Ishikawa (cell line): ENCODE measurements around the gene RASIP1.
A peak's percentile ranks its signal among the peaks of the same experiment; 100 is the strongest.

ENCODE experiments used
- CEBPB ChIP-seq: IDR thresholded peaks from 2 replicates; pipeline ENCODE4 v1.6.1; 2012
- CREB1 ChIP-seq: IDR thresholded peaks from 2 replicates; pipeline ENCODE4 v1.6.1; 2012; ENCODE audit warnings: low read depth
- EGR1 ChIP-seq: IDR thresholded peaks from 2 replicates; pipeline ENCODE4 v1.6.1; 2012
- EP300 ChIP-seq: IDR thresholded peaks from 2 replicates; pipeline ENCODE4 v1.6.1; 2012; ENCODE audit warnings: borderline replicate concordance
- FOXM1 ChIP-seq: IDR thresholded peaks from 2 replicates; pipeline ENCODE4 v1.6.1; 2012; ENCODE audit warnings: low read depth, borderline replicate concordance
- NFIC ChIP-seq: IDR thresholded peaks from 2 replicates; pipeline ENCODE4 v1.6.1; 2012
- RAD21 ChIP-seq: IDR thresholded peaks from 2 replicates; pipeline ENCODE4 v1.6.1; 2012; ENCODE audit warnings: low read depth
- TAF1 ChIP-seq: IDR thresholded peaks from 2 replicates; pipeline ENCODE4 v1.6.1; 2012; ENCODE audit warnings: low read depth, mild to moderate bottlenecking
- TCF12 ChIP-seq: IDR thresholded peaks from 2 replicates; pipeline ENCODE4 v1.6.1; 2012; ENCODE audit warnings: low read depth
- TEAD4 ChIP-seq: IDR thresholded peaks from 2 replicates; pipeline ENCODE4 v1.6.1; 2012
- YY1 ChIP-seq: IDR thresholded peaks from 2 replicates; pipeline ENCODE4 v1.6.1; 2012; ENCODE audit warnings: low read depth
- ZBTB7A ChIP-seq: IDR thresholded peaks from 2 replicates; pipeline ENCODE4 v1.6.1; 2012; ENCODE audit warnings: low read depth
- TF ChIP-seq, protein P1 (sequence below): IDR thresholded peaks from 2 replicates; pipeline ENCODE4 v1.6.1; 2012; ENCODE audit warnings: low read depth, mild to moderate bottlenecking
- TF ChIP-seq, protein P2 (sequence below): IDR thresholded peaks from 2 replicates; pipeline ENCODE4 v1.6.1; 2012
- TF ChIP-seq, protein P3 (sequence below): IDR thresholded peaks from 2 replicates; pipeline ENCODE4 v1.6.1; 2012

The RASIP1 gene

DNA sequence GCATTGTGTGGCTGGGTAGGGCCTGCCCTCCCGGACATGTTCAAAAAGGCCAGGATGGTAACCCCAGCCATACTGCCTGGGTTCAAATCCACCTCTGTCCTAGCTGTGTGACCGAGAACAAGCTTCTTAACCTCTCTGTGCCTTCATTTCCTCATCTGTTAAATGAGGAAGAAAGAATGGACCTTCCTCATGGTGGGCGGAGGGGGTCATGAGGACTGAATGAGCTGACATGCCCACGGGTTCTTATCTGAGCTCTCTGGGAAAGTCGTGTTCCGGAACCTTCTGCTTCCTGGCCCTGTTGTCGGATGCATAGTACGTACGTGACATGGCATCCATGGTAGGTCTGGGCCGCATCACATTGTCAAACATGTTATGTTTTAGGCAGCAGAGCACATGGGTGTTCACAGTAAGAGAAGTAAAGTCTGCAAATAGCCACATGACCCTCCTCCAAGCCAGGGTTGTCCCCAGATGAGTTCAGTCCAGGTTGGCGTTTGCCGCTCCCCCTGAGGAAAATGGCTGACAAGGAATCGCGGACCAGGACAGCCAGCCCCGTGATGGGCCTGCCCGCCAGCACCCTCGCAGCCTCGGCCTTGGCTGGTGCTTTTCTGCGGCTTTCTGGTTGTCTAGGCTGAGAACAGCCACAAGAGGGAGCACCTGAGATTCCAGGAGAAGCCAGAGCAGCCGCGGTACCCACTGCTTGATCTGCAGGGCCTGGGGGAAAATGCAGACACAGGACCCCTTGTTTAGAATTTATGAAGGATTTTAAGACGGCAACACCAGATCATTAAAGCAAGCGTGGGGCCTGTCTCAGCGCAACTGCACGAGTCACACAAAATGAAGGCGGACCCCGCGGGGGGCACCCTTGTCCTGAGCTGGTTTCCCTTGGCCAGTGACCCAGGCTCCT, 65.2 kb downstream of the RASIP1 start:
- TF ChIP-seq EGR1: no peak
- TF ChIP-seq RAD21: peak; percentile 78
- TF ChIP-seq, protein P1, sequence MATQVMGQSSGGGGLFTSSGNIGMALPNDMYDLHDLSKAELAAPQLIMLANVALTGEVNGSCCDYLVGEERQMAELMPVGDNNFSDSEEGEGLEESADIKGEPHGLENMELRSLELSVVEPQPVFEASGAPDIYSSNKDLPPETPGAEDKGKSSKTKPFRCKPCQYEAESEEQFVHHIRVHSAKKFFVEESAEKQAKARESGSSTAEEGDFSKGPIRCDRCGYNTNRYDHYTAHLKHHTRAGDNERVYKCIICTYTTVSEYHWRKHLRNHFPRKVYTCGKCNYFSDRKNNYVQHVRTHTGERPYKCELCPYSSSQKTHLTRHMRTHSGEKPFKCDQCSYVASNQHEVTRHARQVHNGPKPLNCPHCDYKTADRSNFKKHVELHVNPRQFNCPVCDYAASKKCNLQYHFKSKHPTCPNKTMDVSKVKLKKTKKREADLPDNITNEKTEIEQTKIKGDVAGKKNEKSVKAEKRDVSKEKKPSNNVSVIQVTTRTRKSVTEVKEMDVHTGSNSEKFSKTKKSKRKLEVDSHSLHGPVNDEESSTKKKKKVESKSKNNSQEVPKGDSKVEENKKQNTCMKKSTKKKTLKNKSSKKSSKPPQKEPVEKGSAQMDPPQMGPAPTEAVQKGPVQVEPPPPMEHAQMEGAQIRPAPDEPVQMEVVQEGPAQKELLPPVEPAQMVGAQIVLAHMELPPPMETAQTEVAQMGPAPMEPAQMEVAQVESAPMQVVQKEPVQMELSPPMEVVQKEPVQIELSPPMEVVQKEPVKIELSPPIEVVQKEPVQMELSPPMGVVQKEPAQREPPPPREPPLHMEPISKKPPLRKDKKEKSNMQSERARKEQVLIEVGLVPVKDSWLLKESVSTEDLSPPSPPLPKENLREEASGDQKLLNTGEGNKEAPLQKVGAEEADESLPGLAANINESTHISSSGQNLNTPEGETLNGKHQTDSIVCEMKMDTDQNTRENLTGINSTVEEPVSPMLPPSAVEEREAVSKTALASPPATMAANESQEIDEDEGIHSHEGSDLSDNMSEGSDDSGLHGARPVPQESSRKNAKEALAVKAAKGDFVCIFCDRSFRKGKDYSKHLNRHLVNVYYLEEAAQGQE: no peak
- no peak for TF ChIP-seq EP300
- no peak for TF ChIP-seq TCF12
- TF ChIP-seq, protein P2, sequence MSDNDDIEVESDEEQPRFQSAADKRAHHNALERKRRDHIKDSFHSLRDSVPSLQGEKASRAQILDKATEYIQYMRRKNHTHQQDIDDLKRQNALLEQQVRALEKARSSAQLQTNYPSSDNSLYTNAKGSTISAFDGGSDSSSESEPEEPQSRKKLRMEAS: peak; percentile 9; the same call in 1 of the 2 replicates
- peak; percentile 62 for TF ChIP-seq YY1
- TF ChIP-seq CEBPB: no peak
- no peak for TF ChIP-seq TAF1
- peak; percentile 55 for TF ChIP-seq TEAD4
- TF ChIP-seq FOXM1: no peak
- no peak for TF ChIP-seq CREB1
- no peak for TF ChIP-seq ZBTB7A
- TF ChIP-seq, protein P3, sequence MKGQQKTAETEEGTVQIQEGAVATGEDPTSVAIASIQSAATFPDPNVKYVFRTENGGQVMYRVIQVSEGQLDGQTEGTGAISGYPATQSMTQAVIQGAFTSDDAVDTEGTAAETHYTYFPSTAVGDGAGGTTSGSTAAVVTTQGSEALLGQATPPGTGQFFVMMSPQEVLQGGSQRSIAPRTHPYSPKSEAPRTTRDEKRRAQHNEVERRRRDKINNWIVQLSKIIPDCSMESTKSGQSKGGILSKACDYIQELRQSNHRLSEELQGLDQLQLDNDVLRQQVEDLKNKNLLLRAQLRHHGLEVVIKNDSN: no peak

DNA sequence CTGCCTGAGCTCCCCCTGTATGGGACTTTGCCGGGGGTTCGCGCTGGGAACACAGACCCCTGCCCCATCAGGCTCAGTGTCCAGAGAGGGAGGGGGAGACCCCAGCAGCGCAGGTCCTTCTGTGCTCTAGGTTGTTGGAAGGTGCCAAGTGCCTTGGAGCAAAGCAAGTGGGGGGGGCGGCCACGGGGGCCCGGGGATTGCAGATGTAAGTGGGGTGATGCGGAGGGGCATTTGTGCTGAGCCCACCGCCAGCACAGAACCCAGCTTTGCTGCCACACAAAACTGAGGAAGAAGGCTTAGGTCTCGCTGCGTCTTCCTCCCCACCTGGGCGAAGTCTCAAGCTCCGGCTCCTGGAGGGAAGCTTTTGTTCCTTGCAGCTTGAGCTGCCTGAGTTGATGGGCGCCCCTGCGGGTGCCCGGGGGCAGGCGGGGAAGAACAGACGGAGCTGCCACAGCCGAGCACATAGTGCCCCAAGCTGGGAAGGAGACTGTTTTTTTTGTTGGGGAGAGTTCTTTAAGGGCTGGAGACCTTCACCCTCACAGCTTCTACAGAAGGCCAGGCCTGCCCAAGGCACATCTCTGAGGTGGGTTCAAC, 66.1 kb downstream of the RASIP1 start:
- TF ChIP-seq YY1: no peak
- TF ChIP-seq, protein P2: no peak
- TF ChIP-seq, protein P1: no peak
- no peak for TF ChIP-seq TEAD4
- no peak for TF ChIP-seq CEBPB
- TF ChIP-seq EGR1: no peak
- TF ChIP-seq ZBTB7A: no peak
- TF ChIP-seq, protein P3: no peak
- no peak for TF ChIP-seq CREB1
- TF ChIP-seq EP300: no peak

DNA sequence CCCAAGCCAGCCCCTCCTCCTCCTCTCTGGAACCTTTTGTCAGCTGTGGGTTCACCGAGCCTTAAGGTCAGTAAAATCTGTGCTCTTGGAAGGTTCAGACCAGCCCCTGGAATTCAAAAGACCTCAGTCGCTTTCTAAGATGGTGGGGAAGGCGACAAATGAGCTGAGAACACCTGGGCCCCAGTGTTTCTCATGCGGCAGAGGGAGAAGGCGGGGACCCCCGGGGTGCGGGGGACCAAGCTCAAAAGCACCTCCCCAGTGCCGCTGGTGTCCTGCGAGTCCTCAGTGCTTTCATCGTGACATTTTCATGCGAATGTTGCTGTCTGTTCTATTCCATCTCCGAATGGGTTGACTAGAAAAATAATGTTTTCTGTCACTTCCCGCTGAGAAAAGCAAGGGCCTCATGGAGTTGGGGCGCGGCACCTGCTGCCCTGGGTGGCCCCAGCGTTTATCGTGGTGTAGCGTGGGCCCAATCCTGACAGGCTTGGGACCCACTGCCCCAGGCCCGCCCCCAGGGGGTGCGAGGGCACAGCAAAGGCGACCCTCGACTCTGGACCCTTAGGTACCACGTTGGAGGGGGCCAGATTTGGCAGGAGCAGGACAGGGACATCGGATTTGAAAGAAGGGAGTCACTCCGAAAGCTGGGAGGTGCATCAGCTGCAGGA, 66.8 kb downstream of the RASIP1 start:
- TF ChIP-seq FOXM1 (no peak), NFIC (no peak), YY1 (no peak), RAD21 (no peak), EGR1 (no peak), TEAD4 (no peak)
- TF ChIP-seq, protein P1: no peak

DNA sequence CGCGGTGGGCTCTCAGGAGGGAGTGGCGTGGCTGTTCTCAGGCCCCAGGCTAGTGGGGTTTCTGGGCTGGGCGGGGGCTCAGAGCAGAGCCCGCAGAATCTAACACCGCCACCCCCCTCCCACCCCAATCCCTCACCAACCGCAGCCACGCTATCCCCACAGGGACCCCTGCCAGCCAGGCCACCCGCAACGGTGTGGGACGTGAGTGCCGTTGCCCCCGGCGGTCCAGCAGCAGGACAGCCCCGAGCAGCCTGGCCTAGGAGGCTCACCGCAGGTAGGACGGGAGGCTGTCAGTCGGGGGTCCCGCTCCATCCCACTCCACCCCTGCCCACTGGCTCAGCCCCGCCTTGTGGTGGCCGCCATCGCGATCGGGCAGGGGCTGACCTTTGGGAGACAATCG, 67.4 kb downstream of the RASIP1 start, which contains the start of gene NTN5:
TSS of gene NTN5 (minus strand) at position 24 of the 400 bp plus-strand sequence. CDS start 2,031 bp downstream, outside the sequence.
- no peak for TF ChIP-seq CREB1
- TF ChIP-seq TEAD4: no peak
- no peak for TF ChIP-seq FOXM1
- no peak for TF ChIP-seq RAD21
- TF ChIP-seq YY1: no peak
- no peak for TF ChIP-seq TCF12
- no peak for TF ChIP-seq CEBPB
- TF ChIP-seq, protein P1: no peak
- no peak for TF ChIP-seq ZBTB7A
- TF ChIP-seq, protein P3: no peak
- TF ChIP-seq EGR1: no peak
- TF ChIP-seq NFIC: no peak
- TF ChIP-seq TAF1: no peak
